Measurements from ENCODE around the gene CRYAB.

The CRYAB gene

GRCh38 chr11:111911563-111912401, at the start of gene CRYAB:
Gene CRYAB, minus strand, starts transcription at chr11:111911770. Its CDS starts 46 bp downstream, at chr11:111911724.
- DNase-seq (ENCODE audit: low spot score): no peak

GRCh38 chr11:111960916-111961315, 49.3 kb upstream of the CRYAB start:
- DNase-seq (ENCODE audit: low spot score): no peak

GRCh38 chr11:111957663-111958444, 46.3 kb upstream of the CRYAB start:
- no peak for DNase-seq (ENCODE audit: low spot score)

- DNase-seq (ENCODE audit: low spot score): no peak
These were observed 42.6 kb upstream of the CRYAB start for GRCh38 chr11:111954154-111954553.

GRCh38 chr11:111951565-111951964, 40.0 kb upstream of the CRYAB start:
- DNase-seq (ENCODE audit: low spot score): no peak

GRCh38 chr11:111949519-111950426, 38.2 kb upstream of the CRYAB start:
- DNase-seq (ENCODE audit: low spot score): no peak

- DNase-seq (ENCODE audit: low spot score): no peak
These were observed 35.6 kb upstream of the CRYAB start for GRCh38 chr11:111947143-111947542.

- DNase-seq (ENCODE audit: low spot score): no peak
These were observed 34.9 kb upstream of the CRYAB start for GRCh38 chr11:111946499-111946898.

- no peak for DNase-seq (ENCODE audit: low spot score)
These were observed 33.6 kb upstream of the CRYAB start for GRCh38 chr11:111945198-111945597.

- no peak for DNase-seq (ENCODE audit: low spot score)
These were observed 33.1 kb upstream of the CRYAB start for GRCh38 chr11:111944651-111945051.

GRCh38 chr11:111944139-111944538, 32.6 kb upstream of the CRYAB start:
- no peak for DNase-seq (ENCODE audit: low spot score)

- DNase-seq (ENCODE audit: low spot score): no peak
These were observed 31.3 kb upstream of the CRYAB start for GRCh38 chr11:111942829-111943228.

GRCh38 chr11:111941963-111942362, 30.4 kb upstream of the CRYAB start:
- no peak for DNase-seq (ENCODE audit: low spot score)

GRCh38 chr11:111939836-111940604, 28.4 kb upstream of the CRYAB start:
- no peak for DNase-seq (ENCODE audit: low spot score)

GRCh38 chr11:111938687-111939160, 27.2 kb upstream of the CRYAB start:
- no peak for DNase-seq (ENCODE audit: low spot score)

- DNase-seq (ENCODE audit: low spot score): no peak
These were observed 26.3 kb upstream of the CRYAB start for GRCh38 chr11:111937844-111938243.

- DNase-seq (ENCODE audit: low spot score): no peak
These were observed 25.8 kb upstream of the CRYAB start for GRCh38 chr11:111937461-111937769.

- no peak for DNase-seq (ENCODE audit: low spot score)
These were observed 24.5 kb upstream of the CRYAB start for GRCh38 chr11:111936040-111936540.

GRCh38 chr11:111935317-111936039, 23.9 kb upstream of the CRYAB start:
- DNase-seq (ENCODE audit: low spot score): no peak

- no peak for DNase-seq (ENCODE audit: low spot score)
These were observed 22.7 kb upstream of the CRYAB start for GRCh38 chr11:111934306-111934705.

GRCh38 chr11:111933872-111934271, 22.3 kb upstream of the CRYAB start:
- DNase-seq (ENCODE audit: low spot score): no peak
